ENCODE measurements around the gene IL22RA2. TPM values are rescaled to one million over a fixed set of nuclear protein-coding genes. Genes with fewer than 3 reads are reported as not detected.

IL22RA2 gene
- total RNA-seq, 1 experiment from 2014 or later, result not detected

DNA sequence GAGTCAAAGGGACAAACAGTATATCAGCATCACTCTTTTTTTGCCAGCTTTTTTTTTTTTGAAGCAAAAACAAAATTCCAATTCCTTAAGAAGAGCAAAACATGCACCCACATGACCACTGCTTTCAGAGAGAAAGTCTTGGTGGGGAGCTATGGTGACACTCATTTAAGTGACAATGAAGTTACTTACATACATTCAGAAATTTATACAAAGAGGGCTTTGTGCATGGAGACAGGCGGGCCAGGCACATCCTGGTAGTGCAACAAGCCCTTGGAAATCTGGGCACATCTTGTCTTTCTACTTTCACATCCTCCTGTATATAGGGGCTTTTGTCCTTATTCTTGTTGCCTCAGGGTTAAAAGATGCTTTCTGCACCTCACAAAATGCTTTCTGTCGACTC, 55.9 kb downstream of the IL22RA2 start:
- no TSS peak for BruUV-seq (replicated peaks)
- Histone ChIP-seq H3K27ac (ENCODE audit: low read depth, low read length, poor library complexity, severe bottlenecking) (no peak overlapping the region), H3K36me3 (ENCODE audit: insufficient read depth, low read length, poor library complexity, severe bottlenecking) (no peaks in the 10 kb centered on the region), H3K27me3 (replicated peaks; ENCODE audit: insufficient read depth, low read depth, low read length, poor library complexity) (no peaks in the 10 kb centered on the region), H3K9me3 (ENCODE audit: low read depth, low read length, poor library complexity, severe bottlenecking) (no peaks in the 10 kb centered on the region), H3K4me3 (ENCODE audit: low read depth, low read length, poor library complexity, severe bottlenecking) (no peak overlapping the region), H3K4me1 (ENCODE audit: insufficient read depth, low read length, poor library complexity, severe bottlenecking) (no peaks in the 10 kb centered on the region)
- DNase-seq (ENCODE audit: low spot score), result no peak
- ChIA-PET POLR2A (ENCODE audit: low non-redundant PET) (no interaction called here), CTCF (no interaction called here)
- intact Hi-C loops (cut with micrococcal nuclease; ENCODE audit: unreplicated experiment), result no loop called here
- TF ChIP-seq, protein P1, sequence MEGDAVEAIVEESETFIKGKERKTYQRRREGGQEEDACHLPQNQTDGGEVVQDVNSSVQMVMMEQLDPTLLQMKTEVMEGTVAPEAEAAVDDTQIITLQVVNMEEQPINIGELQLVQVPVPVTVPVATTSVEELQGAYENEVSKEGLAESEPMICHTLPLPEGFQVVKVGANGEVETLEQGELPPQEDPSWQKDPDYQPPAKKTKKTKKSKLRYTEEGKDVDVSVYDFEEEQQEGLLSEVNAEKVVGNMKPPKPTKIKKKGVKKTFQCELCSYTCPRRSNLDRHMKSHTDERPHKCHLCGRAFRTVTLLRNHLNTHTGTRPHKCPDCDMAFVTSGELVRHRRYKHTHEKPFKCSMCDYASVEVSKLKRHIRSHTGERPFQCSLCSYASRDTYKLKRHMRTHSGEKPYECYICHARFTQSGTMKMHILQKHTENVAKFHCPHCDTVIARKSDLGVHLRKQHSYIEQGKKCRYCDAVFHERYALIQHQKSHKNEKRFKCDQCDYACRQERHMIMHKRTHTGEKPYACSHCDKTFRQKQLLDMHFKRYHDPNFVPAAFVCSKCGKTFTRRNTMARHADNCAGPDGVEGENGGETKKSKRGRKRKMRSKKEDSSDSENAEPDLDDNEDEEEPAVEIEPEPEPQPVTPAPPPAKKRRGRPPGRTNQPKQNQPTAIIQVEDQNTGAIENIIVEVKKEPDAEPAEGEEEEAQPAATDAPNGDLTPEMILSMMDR (conservative IDR thresholded peaks at IDR 0.05; ENCODE audit: low read depth, low read length), result no peak
- TF ChIP-seq EZH2 (IDR thresholded peaks at IDR 0.05; ENCODE audit: borderline replicate concordance, low read depth, low read length, poor library complexity, severe bottlenecking), result no peak

DNA sequence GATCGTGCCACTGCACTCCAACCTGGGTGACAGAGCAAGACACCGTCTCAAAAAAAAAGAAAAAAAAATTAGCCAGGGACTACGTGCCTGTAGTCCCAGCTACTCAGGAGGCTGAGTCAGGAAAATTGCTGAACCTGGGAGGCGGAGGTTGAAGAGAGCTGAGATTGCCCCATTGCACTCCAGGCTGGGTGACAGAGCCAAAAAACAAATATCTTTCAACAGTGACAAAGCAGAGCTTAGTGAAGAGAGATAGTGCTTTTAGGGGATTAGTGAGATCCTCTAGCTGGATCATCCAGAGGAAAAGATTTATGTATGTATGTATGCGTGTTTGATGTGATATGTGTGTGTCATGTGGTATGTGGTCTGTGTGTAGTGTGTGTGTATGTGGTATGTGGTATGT, 56.6 kb downstream of the IL22RA2 start:
- intact Hi-C loops (cut with micrococcal nuclease; ENCODE audit: unreplicated experiment), result no loop called here
- CTCF ChIA-PET, result interaction anchor here (0.7 kb wide), 1 partner anchor 18 kb away, joined by 3 read pairs; no protein-coding TSS in a partner anchor
- TF ChIP-seq, protein P1 (conservative IDR thresholded peaks at IDR 0.05; ENCODE audit: low read depth, low read length), result no peak
- no peak for TF ChIP-seq EZH2 (IDR thresholded peaks at IDR 0.05; ENCODE audit: borderline replicate concordance, low read depth, low read length, poor library complexity, severe bottlenecking)
- no TSS peak for BruUV-seq (replicated peaks)
- Histone ChIP-seq H3K27ac (ENCODE audit: low read depth, low read length, poor library complexity, severe bottlenecking) (no peak overlapping the region), H3K4me3 (ENCODE audit: low read depth, low read length, poor library complexity, severe bottlenecking) (no peak overlapping the region), H3K27me3 (replicated peaks; ENCODE audit: insufficient read depth, low read depth, low read length, poor library complexity) (no peaks in the 10 kb centered on the region), H3K36me3 (ENCODE audit: insufficient read depth, low read length, poor library complexity, severe bottlenecking) (no peaks in the 10 kb centered on the region), H3K4me1 (ENCODE audit: insufficient read depth, low read length, poor library complexity, severe bottlenecking) (no peaks in the 10 kb centered on the region), H3K9me3 (ENCODE audit: low read depth, low read length, poor library complexity, severe bottlenecking) (no peaks in the 10 kb centered on the region)
- no peak for DNase-seq (ENCODE audit: low spot score)
- POLR2A ChIA-PET (ENCODE audit: low non-redundant PET), result no interaction called here

DNA sequence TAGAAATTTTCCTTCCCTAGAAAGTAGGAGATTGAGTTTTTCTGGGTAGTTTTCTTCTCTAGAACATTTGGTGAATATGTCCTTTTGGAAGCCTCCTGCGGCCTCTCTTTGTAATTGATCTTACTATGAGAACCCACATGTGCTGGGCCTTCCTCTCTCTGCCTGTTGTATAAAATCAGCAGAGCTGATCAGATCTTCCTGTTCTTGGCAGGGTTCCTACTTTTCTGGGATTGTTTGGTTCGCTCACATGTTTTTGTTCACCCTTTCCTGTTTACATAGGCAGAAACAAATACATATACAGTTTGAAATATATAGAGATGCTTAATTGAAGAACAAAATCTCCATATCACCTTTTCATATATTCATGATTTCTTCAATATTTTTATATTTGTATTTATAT, 57.8 kb downstream of the IL22RA2 start:
- Histone ChIP-seq H3K27me3 (replicated peaks; ENCODE audit: insufficient read depth, low read depth, low read length, poor library complexity) (no peaks in the 10 kb centered on the region), H3K36me3 (ENCODE audit: insufficient read depth, low read length, poor library complexity, severe bottlenecking) (no peaks in the 10 kb centered on the region), H3K4me1 (ENCODE audit: insufficient read depth, low read length, poor library complexity, severe bottlenecking) (no peaks in the 10 kb centered on the region), H3K4me3 (ENCODE audit: low read depth, low read length, poor library complexity, severe bottlenecking) (no peak overlapping the region), H3K9me3 (ENCODE audit: low read depth, low read length, poor library complexity, severe bottlenecking) (no peaks in the 10 kb centered on the region), H3K27ac (ENCODE audit: low read depth, low read length, poor library complexity, severe bottlenecking) (no peak overlapping the region)
- POLR2A ChIA-PET (ENCODE audit: low non-redundant PET), result no interaction called here
- intact Hi-C loops (cut with micrococcal nuclease; ENCODE audit: unreplicated experiment), result no loop called here
- TF ChIP-seq, protein P1 (conservative IDR thresholded peaks at IDR 0.05; ENCODE audit: low read depth, low read length), result no peak
- TF ChIP-seq EZH2 (IDR thresholded peaks at IDR 0.05; ENCODE audit: borderline replicate concordance, low read depth, low read length, poor library complexity, severe bottlenecking), result no peak
- no TSS peak for BruUV-seq (replicated peaks)
- DNase-seq (ENCODE audit: low spot score), result peak; percentile 4
- CTCF ChIA-PET, result no interaction called here
